ENCODE results near the gene MEAK7. TPM values are rescaled to one million over a fixed set of nuclear protein-coding genes. Genes with fewer than 3 reads are reported as not detected.

The MEAK7 gene
- total RNA-seq, 2 donors from 2014 or later: 30.3 to 34.9 TPM

- Mint-ChIP-seq H3K27me3 (ENCODE audit: insufficient read depth) (no peaks in the 10 kb centered on the region), H3K9me3 (no peaks in the 10 kb centered on the region), H3K27ac (no peak overlapping the region), H3K4me3 (no peak overlapping the region), H3K36me3 (ENCODE audit: low read depth) (no peaks in the 10 kb centered on the region), H3K4me1 (peaks cover 2% of the 10 kb centered on the region)
- no peak for TF ChIP-seq CTCF (conservative IDR thresholded peaks at IDR 0.05)
- Histone ChIP-seq H3K27ac (ENCODE audit: low read depth, low read length) (no peak overlapping the region), H3K9ac (ENCODE audit: extremely low read depth, low read length, poor library complexity, severe bottlenecking) (no peak overlapping the region), H3K36me3 (ENCODE audit: control insufficient read depth, insufficient read depth, low read length) (no peaks in the 10 kb centered on the region), H3K4me1 (ENCODE audit: control insufficient read depth, insufficient read depth, low read length) (no peaks in the 10 kb centered on the region), H3K27me3 (ENCODE audit: control insufficient read depth, insufficient read depth, low read length, poor library complexity, severe bottlenecking) (no peaks in the 10 kb centered on the region), H3K9me3 (ENCODE audit: control insufficient read depth, low read length) (no peaks in the 10 kb centered on the region), H3K4me3 (ENCODE audit: low read length) (no peak overlapping the region)
- WGBS, 2 experiments (ENCODE audit: insufficient coverage in 1 of 2, insufficient read length in 1 of 2): 87 to 91% methylated on average over 10 to 14 of the region's 14 CpGs
- peak; percentile 37 for DNase-seq
Observed at GRCh38 chr16:84459941-84460405, 44.5 kb downstream of the MEAK7 start.

- H3K36me3 ChIP-seq (ENCODE audit: control insufficient read depth, insufficient read depth, low read length): no peaks in the 10 kb centered on the region
- no peaks in the 10 kb centered on the region for H3K9me3 Mint-ChIP-seq
- 90 to 95% methylated on average over 2 of the region's 2 CpGs for WGBS, 2 experiments (ENCODE audit: insufficient coverage in 1 of 2, insufficient read length in 1 of 2)
- no peak overlapping the region for H3K9ac ChIP-seq (ENCODE audit: extremely low read depth, low read length, poor library complexity, severe bottlenecking)
- no peaks in the 10 kb centered on the region for H3K36me3 Mint-ChIP-seq (ENCODE audit: low read depth)
- no peak overlapping the region for H3K4me3 ChIP-seq (ENCODE audit: low read length)
- H3K27me3 Mint-ChIP-seq (ENCODE audit: insufficient read depth): no peaks in the 10 kb centered on the region
- H3K4me1 ChIP-seq (ENCODE audit: control insufficient read depth, insufficient read depth, low read length): no peaks in the 10 kb centered on the region
- DNase-seq: no peak
- H3K4me3 Mint-ChIP-seq: no peak overlapping the region
- H3K27ac ChIP-seq (ENCODE audit: low read depth, low read length): no peak overlapping the region
- H3K9me3 ChIP-seq (ENCODE audit: control insufficient read depth, low read length): no peaks in the 10 kb centered on the region
- no peaks in the 10 kb centered on the region for H3K27me3 ChIP-seq (ENCODE audit: control insufficient read depth, insufficient read depth, low read length, poor library complexity, severe bottlenecking)
- no peak for TF ChIP-seq CTCF (conservative IDR thresholded peaks at IDR 0.05)
- H3K4me1 Mint-ChIP-seq: peaks cover 2% of the 10 kb centered on the region
- H3K27ac Mint-ChIP-seq: no peak overlapping the region
Observed at GRCh38 chr16:84459533-84459894, 44.9 kb downstream of the MEAK7 start.

DNA sequence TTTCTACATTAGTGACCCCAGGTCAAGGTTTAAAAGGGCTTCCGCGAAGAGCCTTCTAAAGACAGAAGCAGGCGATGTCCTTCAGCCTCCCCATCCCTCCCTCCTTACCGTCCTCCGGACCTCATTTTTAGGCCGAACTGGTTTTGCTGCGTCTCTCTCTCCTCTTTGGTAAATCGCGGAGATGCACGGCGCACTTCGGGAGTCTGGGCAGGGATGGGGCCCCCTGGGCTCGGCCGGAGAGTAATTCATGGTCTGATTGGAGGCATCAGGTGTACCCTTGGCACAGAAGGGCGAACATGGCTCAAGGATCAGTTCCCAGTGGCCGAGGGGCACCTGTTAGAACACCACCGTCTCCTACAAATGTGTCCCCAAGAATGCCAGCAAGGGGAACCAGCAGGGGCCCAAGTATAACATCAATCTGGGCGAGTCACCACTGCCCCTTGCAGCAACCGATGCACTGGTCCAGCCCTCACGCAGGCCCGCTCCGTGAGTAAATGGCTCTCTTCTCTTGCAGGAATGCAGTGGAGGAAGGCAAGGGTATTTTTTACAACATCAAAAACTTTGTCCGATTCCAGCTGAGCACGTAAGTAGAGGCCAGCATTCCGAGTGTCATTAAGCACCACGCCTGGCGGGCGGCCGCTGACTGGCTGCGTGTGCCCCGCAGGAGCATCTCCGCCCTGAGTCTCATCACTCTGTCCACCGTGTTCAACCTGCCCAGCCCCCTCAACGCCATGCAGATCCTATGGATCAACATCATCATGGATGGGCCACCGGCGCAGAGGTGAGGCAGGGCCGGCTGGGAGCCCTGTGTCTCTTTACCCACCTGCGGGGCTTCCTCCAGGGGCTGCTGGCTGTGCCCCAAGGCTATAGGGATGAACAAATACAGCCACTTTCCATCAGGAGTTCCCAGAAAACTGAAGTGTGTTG lies 45.6 kb downstream of the MEAK7 start:
- H3K27ac ChIP-seq (ENCODE audit: low read depth, low read length): no peak overlapping the region
- H3K9ac ChIP-seq (ENCODE audit: extremely low read depth, low read length, poor library complexity, severe bottlenecking): no peak overlapping the region
- Mint-ChIP-seq H3K36me3 (ENCODE audit: low read depth) (no peaks in the 10 kb centered on the region), H3K4me3 (no peak overlapping the region), H3K4me1 (peaks cover 2% of the 10 kb centered on the region), H3K27me3 (ENCODE audit: insufficient read depth) (no peaks in the 10 kb centered on the region), H3K9me3 (no peaks in the 10 kb centered on the region), H3K27ac (no peak overlapping the region)
- H3K36me3 ChIP-seq (ENCODE audit: control insufficient read depth, insufficient read depth, low read length): no peaks in the 10 kb centered on the region
- 95 to 97% methylated on average over 32 to 38 of the region's 38 CpGs for WGBS, 2 experiments (ENCODE audit: insufficient coverage in 1 of 2, insufficient read length in 1 of 2)
- no peaks in the 10 kb centered on the region for H3K9me3 ChIP-seq (ENCODE audit: control insufficient read depth, low read length)
- no peak for TF ChIP-seq CTCF (conservative IDR thresholded peaks at IDR 0.05)
- peak; percentile 41 for DNase-seq
- no peak overlapping the region for H3K4me3 ChIP-seq (ENCODE audit: low read length)
- H3K27me3 ChIP-seq (ENCODE audit: control insufficient read depth, insufficient read depth, low read length, poor library complexity, severe bottlenecking): no peaks in the 10 kb centered on the region
- H3K4me1 ChIP-seq (ENCODE audit: control insufficient read depth, insufficient read depth, low read length): no peaks in the 10 kb centered on the region

Measured in endodermal cell (in vitro differentiated cells).